HG02759 (cell line): ENCODE data around the gene FCHO1.

Experiments used
- ATAC-seq: cut with Tn5 transposase; IDR thresholded peaks from one replicate; pipeline ENCODE4 v1.9.1; 2021; ENCODE audit warnings: mild to moderate bottlenecking, moderate library complexity; ENCODE audit not compliant: unreplicated experiment

The FCHO1 gene

DNA sequence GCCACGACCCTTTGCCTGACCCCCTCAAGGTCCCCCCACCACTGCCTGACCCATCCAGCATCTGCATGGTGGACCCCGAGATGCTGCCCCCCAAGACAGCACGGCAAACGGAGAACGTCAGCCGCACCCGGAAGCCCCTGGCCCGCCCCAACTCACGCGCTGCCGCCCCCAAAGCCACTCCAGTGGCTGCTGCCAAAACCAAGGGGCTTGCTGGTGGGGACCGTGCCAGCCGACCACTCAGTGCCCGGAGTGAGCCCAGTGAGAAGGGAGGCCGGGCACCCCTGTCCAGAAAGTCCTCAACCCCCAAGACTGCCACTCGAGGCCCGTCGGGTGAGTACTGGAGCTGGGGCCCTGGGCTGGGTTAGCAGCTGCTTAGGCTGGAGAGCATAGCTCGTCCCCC lies 23.4 kb upstream of the FCHO1 start:
- no peak for ATAC-seq

DNA sequence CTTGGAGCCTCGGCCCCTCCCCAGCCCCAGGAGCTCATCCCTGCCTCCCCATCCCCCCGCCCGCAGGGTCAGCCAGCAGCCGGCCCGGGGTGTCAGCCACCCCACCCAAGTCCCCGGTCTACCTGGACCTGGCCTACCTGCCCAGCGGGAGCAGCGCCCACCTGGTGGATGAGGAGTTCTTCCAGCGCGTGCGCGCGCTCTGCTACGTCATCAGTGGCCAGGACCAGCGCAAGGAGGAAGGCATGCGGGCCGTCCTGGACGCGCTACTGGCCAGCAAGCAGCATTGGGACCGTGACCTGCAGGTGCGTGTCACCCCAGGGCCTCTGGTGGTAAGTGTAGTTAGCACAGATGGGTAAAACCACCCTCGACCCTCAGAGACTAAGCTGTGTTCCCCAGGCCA lies 18.1 kb upstream of the FCHO1 start:
- ATAC-seq: no peak

DNA sequence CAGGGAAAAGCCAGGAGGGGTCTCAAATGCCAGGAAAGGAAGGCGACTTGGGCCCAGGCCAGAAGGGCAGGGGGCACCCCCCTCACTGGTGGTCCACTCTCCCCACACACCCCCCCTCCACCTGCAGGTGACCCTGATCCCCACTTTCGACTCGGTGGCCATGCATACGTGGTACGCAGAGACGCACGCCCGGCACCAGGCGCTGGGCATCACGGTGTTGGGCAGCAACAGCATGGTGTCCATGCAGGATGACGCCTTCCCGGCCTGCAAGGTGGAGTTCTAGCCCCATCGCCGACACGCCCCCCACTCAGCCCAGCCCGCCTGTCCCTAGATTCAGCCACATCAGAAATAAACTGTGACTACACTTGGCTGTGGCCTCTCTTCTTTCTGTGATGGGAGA lies 17.1 kb upstream of the FCHO1 start:
- ATAC-seq: no peak

DNA sequence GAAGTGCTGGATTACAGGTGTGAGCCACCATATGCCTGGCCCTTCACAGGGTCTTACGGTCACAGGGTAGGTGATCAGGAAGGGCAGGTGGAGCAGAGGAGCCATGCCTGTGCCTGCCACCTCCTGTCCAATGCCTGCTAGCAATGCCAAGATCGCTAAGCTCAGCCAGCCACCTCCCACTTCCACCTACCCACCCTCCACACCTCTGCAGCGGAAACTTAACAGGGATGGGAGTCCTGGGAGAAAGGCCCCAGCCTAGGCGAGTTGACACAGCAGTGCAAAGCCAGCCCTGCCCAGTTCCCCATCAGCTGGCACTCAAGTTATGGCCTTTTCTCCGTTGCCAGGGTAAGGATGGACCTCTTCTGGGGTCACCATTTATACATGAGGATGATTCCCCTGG lies 15.9 kb upstream of the FCHO1 start:
- ATAC-seq: no peak

DNA sequence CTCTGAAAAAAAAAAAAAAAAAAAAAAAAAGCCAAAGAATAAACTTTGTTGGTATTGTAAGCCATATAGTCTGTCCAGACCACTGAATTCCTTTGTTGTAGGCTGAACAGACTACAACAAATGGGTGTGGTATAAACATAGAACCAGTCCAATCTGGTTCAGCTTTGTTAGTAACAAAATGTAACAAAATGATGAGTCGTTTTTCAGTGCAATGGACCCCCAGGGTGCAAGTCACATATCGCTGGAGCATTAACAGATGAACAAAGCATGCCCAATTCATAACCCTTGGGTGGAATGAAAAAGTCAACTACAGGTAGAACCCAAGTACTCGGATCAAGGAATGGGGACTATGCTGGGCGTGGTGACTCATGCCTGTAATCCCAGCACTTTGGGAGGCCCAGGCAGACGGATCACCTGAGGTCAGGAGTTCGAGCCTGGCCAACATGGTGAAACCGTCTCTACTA lies 13.6 kb upstream of the FCHO1 start:
- no peak for ATAC-seq

DNA sequence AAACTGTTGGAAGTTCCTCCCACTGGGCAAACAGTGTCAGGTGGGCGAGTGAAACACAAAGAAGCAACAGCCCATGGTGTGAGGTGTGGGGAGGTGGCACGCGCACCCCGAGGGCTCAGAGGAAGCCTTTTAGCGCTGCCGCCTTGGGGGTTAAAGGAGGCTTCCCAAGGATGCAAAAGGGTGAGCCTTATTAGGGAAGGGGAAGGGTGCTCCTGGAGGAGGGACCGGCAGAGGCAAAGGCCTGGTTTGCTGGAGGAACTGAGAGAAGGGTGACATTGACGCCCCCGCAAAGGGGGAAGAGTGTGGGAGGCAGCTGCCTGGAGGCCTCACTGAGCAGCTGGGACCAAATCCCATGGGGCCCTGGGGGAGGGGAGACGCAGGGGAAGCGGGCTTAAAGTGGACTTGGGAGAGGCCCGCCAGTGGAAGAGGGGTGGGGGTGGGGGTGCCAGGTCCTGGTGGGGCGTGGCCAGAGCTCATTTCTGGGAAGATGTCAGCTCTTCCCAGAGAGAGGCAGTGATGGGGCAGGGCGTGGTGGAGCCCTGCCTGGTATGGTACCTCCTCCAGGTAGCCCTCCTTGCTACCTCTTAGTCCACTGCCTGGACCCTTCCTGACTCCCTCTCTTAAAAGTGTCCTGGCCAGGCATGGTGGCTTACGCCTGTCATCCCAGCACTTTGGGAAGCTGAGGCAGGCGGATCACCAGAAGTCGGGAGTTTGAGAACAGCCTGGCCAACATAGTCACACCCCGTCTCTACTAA lies 12.0 kb upstream of the FCHO1 start:
- peak; percentile 59 for ATAC-seq

DNA sequence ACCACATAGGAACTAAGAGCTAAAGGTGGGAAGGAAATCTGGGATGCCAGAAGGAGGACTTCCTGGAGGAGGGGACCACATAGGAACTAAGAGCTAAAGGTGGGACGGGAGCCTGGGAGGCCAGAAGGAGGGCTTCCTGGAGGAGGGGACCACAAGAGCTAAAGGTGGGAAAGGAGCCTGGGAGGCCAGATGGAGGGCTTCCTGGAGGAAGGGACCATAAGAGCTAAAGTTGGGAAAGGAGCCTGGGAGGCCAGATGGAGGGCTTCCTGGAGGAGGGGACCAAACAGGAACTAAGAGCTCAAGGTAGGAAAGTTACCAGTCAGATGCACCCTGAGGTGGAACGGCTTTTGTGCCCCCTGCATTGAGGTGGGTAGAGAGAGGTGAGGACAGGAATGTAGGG lies 9.8 kb upstream of the FCHO1 start:
- no peak for ATAC-seq

DNA sequence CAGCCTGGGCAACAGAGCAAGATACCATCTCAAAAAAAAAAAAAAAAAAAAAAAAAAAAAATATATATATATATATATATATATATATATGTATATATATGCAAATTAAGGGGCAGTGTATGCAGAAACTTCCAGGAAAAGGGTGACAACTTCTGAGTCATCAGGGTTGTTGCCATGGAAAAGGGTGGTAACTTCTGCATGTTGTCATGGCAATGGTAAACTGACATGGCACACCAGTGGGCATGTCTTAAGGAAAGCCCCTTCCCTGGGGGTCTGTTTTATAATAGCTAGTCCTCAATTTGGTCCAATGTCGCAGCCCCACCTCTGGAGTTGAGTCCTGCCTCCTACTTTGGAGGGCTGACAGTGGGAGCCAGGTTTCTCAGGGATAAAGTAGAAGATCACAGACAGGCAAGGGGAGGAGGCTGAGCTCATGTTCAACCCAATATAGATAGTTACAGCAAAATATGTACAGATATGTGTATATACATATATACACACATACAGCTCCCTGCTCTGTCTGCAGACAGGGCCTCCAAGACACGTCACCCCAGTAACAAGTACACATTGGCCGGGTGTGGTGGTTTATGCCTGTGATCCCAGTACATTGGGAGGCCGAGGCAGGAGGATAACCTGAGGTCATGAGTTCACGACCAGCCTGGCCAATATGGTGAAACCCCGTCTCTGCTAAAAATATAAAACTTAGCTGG lies 7.2 kb upstream of the FCHO1 start:
- ATAC-seq: no peak

DNA sequence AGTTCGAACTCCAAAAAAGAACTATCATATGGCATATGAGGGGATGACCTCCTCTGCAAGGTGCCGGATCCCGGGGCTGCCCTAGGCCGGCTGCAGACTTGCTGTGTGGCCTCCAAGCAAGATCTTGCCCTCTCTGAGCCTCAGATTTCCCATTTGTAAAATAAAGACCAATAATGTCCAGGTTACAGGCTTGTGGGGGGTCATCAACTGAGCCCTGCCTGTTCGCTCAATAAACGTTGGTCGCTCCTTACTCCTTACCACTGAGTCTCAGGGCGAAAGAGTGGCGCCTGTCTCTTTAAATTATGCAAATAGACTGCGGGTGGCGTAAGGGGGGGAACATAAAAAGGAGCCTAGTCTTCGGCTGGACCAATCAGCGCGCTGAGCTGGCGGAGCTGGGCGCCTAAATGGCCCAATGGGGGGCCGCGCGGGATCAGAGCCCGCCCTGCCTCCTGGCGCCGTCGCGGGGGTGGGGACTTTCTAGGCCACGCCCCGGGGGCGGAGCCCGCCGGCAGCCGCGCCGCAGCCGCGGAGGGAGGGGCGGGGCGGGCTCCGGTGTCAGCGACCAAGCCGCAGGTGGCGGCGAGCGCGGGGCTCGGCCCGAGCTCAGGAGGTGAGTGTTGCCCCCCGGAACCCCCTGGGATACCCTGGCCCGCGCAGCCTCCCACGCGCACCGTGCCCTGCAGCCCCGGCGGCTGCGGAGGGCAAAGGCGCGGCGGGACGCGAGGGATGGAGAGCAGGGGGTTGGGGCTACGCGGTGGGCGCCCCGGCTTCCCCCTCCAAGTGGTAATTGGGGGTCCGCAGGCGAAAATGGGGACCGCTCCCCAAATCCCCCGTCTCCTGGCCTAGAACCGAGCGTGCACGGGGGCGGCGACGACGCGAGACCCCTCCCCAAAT lies 3.8 kb upstream of the FCHO1 start:
- peak; percentile 76 for ATAC-seq

DNA sequence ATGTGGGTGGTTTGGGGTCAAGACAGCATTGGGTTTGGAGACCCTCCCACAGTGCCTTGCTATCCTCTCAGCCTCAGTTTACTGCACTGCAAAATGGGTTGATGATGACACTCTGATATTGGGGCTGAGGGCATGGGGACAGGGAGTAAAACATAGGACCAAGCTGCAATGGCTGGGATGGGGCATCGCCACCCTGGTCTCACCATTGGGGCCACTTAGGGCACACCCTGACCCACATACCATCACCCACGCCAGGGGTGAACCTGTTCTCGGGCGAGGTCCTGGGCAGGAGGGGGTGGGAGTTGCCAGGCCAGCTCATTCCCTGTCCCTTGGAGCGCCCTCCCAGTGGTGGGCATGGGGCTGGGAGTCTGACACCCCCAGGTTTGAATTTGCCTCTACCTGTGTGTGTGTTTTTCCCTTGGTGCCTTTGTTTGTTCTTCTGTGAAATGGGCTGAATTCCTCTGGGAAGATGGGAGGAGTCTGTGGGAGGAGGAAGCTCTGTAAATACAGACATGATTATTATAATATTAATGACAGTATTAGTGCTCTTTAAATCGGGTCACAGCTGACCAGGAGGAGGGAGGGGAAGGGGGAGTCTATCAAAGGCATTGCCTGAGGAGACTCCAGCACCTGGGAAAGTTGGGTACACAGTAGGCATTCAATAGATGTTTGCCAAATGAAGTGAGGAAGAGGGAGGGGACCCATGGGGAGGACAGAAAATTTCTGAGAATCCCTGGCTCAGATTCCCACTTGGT lies 2.2 kb upstream of the FCHO1 start:
- ATAC-seq: no peak

DNA sequence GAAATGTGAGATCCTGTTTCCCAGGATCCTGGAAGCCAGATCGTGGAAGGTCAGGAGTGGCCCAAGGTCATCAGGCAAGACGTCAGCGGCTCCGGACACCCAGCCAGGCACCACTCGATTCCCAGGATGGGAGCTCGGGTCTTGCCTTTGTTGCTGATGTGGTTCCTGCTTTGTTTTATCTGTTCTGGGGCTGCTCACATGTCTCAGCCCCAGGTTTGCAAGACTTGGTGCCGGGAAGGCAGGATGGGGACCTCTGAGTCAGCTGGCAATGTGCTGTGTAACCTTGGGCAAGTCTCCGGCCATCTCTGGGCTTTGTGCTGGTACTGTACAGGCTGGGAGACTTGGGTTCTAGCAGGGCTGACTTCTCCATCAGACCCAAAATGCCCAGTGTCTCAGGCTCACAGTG lies 1.4 kb upstream of the FCHO1 start:
- no peak for ATAC-seq

DNA sequence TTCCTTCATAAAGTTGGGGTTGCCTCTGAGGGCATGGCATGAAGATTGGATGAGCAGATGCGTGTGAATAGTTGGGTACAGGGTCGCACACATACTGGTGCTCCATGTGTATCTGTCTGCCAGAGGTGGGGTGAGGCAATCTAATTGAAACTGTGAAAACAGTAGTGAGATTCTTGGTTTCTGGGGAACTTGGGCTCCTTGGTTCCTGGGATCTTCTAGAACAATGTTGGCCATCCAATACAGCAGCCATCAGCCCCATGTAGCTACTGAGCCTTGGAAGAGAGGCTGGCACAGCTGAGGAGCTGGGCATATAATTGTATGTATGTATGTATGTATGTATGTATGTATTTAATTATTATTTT lies 616 bp downstream of the FCHO1 start:
- no peak for ATAC-seq

DNA sequence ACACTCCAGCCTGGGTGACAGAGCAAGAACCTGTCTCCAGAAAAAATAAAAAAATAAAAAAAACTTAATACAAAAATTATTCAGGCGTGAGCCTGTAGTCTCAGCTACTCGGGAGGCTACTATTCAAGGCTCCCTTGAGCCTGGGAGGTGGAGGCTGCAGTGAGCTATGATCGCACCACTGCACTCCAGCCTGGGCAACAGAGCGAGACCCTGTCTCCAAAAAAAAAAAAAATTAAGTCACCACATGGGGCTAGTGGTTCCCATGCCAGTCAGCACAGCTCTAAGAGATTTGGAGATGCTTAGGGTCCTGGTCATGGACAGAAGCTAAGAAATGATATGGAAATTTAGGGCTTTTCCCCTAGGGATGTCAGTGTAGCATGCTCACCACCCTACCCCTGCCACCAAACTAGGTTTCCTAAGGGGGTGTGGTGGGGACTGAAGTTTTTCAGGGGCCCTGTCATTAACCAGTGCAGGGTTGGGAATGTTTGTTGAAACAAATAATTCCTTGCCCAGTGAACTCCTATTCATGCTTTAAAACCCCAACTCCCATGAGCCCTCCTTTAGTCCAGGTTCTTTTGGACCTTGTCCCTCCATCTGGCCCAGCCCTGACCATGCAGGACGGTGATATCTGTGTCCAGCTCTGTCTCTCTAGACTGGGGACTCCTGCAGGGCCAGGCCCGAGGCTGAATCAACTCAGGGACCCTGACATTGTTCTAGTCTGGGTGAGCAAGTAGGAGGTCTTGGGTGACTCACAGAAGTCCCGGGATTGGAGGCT lies 1.8 kb downstream of the FCHO1 start:
- ATAC-seq: no peak

DNA sequence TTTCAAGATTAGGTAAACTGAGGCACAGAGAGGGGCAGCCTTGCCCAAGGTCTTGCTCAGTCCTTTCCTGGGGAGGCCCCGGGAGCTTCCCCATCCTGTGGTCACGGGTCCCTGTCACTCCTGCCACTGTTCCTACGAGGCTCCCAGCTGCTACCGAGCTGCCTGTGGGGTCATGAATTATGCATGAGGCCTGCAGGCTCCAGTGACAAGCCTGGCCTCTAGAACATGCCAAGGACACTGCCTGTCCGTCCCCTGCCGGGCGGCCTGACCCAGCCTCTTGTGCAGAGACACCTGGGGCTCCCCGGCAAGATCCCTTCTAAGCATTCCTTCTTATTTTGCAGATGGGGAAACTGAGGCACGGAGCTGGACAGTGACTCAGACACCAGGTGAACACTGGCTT lies 2.7 kb downstream of the FCHO1 start:
- no peak for ATAC-seq

DNA sequence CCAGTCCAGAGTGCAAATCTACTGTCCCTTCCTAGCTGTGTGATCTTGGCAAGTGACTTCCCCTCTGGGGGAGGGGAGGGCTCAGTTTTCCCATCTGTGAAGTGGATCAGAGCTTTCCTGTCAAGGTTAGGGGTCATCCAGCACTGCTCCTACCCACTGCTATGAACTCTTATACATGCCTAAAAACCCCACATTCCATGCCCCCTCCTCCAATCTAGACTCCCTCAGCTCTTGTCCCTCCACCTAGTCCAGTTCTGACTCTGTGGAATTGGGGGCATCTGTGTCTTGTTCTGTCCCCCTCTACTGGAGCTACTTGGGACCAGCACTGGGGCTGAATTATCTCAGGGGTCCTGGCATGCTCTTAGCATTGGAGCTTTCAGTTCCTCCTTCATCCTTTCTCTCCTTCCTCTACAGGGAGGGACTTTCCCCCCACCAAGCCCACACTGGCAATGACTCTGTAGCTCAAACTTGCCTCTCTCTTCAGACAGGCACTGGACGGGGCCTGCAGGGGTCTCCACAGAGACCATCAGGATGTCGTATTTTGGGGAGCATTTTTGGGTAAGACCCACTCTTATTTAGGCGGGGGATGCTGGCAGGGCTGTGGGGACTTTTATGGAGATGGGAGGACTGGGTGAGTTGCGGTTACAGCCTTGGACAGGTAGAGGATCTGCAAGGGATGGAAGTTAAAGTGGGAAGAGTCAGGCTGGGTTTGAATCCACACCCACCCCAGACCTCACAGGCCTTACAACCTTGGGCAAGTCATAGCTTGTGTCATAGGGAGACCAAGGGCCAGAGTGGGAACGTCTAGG lies 3.6 kb downstream of the FCHO1 start:
- ATAC-seq: peak; percentile 52

DNA sequence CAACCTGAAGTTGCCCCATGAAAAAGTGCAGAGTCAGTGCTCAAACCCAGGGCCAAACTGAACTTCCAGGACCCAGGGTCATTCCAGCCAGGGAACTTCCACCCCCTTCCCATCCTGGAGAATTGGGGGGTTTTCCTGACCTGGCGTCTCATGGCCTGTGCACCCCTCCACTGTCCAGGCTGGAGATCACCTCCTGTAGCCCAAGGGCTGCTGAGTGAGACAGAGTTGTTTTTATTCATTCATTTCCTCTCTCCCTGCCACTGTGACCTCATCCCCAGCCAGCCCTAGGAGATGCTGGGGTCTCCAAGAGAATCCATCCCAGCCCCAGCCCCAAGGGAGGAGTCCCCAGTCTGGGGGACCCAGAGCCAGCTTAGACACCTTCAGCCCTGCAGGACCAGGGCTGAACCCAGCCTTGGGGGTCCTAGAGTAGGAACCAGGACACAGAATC lies 4.2 kb downstream of the FCHO1 start:
- ATAC-seq: no peak

DNA sequence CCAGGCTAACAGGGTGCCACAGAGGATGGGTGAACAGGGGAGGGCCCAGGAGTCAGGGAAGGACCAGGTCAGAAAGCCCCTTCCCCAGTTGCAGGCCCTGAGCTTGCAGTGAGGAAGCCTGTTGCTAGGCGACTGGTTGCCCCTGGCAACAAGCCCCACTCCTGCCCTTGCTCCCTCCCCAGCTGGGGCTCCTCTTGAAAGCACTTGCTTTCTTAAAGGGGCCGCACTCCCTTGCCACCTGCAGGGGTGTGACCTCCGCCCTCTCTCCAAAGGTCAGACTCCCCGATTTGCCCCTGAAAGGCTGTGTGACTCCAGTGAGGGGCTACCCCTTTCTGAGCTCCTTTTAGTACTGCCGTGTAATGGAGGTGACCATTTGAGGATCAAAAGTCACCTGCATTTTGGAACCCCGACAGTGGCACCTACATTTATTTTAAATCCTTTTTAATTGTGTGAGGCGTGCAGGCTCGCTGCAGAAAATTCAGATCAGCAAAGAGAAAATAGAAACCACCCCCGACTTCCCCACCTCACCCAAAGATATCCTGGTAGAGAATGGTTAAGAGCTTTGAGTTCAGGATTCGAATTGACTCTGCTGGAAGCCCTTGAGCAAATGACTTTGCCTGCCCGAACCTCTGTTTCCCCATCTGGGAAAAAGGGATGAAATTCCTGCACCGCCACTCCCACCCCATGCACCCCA lies 4.8 kb downstream of the FCHO1 start:
- ATAC-seq: peak; percentile 31

DNA sequence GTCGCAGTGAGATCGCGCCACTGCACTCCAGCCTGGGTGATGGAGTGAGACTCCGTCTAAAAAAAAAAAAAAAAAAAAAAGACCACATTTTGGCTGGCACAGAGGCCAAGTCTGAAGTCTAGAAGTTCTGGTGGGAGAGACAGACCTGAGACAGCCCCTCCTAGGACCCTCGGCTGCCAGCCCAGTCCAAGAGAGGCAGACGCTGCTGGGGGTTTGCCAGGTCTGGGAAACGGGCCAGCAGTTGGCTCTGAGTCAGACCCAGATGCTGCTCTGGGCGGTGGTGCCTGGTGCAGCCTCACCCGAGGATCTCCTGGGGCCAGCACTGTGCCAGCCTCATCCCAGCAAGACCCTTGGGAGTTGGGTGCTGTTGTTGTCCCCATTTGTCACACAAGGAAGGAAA lies 5.8 kb downstream of the FCHO1 start:
- no peak for ATAC-seq

DNA sequence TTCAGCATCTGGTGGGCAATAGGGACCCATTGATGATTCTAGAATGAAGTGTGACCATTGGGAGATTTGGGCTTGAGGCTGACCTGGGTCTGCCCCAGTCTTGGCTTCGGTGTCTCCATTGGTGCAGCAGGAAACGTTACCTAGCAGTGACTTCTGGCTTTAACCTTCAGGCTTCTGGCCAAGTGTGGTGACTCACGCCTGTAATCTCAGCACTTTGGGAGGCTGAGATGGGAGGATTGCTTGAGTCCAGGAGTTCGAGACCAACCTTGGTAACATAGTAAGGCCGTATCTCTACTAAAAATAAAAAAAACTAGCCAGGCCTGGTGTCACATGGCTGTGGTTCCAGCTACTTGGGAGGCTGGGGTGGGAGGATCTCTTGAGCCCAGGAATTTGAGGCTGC lies 7.2 kb downstream of the FCHO1 start:
- ATAC-seq: no peak
